B cell (primary cell): Measurements from ENCODE around the gene HPGD. TPM values are rescaled to one million over a fixed set of nuclear protein-coding genes. Genes with fewer than 3 reads are reported as not detected.

ENCODE experiments used
- ATAC-seq: fragments of 200-7000 bp; cut with Tn5 transposase; one replicate; pipeline ENCODE4 v1.10.0; 2021; ENCODE audit warnings: low read depth, mild to moderate bottlenecking, moderate number of reproducible peaks, moderate library complexity
- CTCF ChIA-PET: fragments of 350-600 bp; sonication (Branson Sonifier 250); formaldehyde crosslinking; loops from one replicate; lab custom pipeline; 2021; ENCODE audit warnings: antibody characterized with exemption, inconsistent platforms; lab: Charles Lee
- POLR2A ChIA-PET: fragments of 350-600 bp; sonication (Branson Sonifier 250); formaldehyde crosslinking; loops from one replicate; lab custom pipeline; 2021; ENCODE audit warnings: antibody characterized with exemption; lab: Charles Lee
- DNase-seq: peaks from one replicate; pipeline ENCODE4 v3.0.0; 2013
- H2AFZ ChIP-seq: 2 replicates; pipeline ENCODE4 v1.6.1; 2012; ENCODE audit warnings: mild to moderate bottlenecking, low read depth, low read length; ENCODE audit not compliant: insufficient read depth, poor library complexity, severe bottlenecking
- H3K27ac ChIP-seq, 2 donors: 1 replicate in 1 of 2; 2 replicates in 1 of 2; pipeline ENCODE4 v1.5.1; 2012 to 2013; ENCODE audit warnings: low read length in 2 of 2, mild to moderate bottlenecking in 2 of 2, moderate library complexity in 1 of 2
- H3K27me3 ChIP-seq, 4 experiments: fragments of 200-600 bp in 1 of 4; sonication (generic) in 1 of 4; replicated peaks in 1 of 4; 1 replicate in 2 of 4; 2 replicates in 2 of 4; pipeline versions ENCODE4 v1.6.1 to v1.7.0; 2013 to 2016; ENCODE audit warnings: low read length in 3 of 4, mild to moderate bottlenecking in 2 of 4, mixed read lengths in 1 of 4, moderate library complexity in 1 of 4; ENCODE audit not compliant: insufficient read depth in 4 of 4, control insufficient read depth in 3 of 4; ENCODE audit errors: control extremely low read depth in 1 of 4
- H3K36me3 ChIP-seq, 2 experiments: replicated peaks in 1 of 2; 1 replicate in 1 of 2; 2 replicates in 1 of 2; pipeline versions ENCODE4 v1.6.1 to v1.7.1; 2013; ENCODE audit warnings: low read length in 1 of 2; ENCODE audit not compliant: insufficient read depth in 2 of 2, control insufficient read depth in 1 of 2; ENCODE audit errors: control extremely low read depth in 1 of 2, extremely low read depth in 1 of 2
- H3K4me1 ChIP-seq, 2 donors: fragments of 200-600 bp in 1 of 2; sonication (generic) in 1 of 2; 1 replicate in 1 of 2; 2 replicates in 1 of 2; pipeline versions ENCODE4 v1.5.1 to v1.6.1; 2013 to 2017; ENCODE audit warnings: low read length in 2 of 2; ENCODE audit not compliant: control insufficient read depth in 2 of 2, insufficient read depth in 2 of 2
- H3K4me2 ChIP-seq: replicated peaks from 2 replicates; pipeline ENCODE3; 2012; ENCODE audit warnings: mild to moderate bottlenecking, low read depth, low read length; ENCODE audit not compliant: poor library complexity, severe bottlenecking
- H3K4me3 ChIP-seq, 5 experiments: fragments of 200-600 bp in 1 of 5; sonication (generic) in 1 of 5; 1 replicate in 3 of 5; 2 replicates in 2 of 5; pipeline versions ENCODE4 v1.5.1 to v1.7.0; 2011 to 2016; ENCODE audit warnings: low read length in 4 of 5, mild to moderate bottlenecking in 4 of 5, low read depth in 2 of 5, control low read depth in 1 of 5, moderate library complexity in 1 of 5; ENCODE audit not compliant: insufficient read depth in 1 of 5; ENCODE audit errors: control extremely low read depth in 1 of 5, extremely low read depth in 1 of 5
- H3K79me2 ChIP-seq: fragments of 200-600 bp; sonication (generic); one replicate; pipeline ENCODE4 v1.6.0; 2016; ENCODE audit warnings: low read length; ENCODE audit not compliant: control insufficient read depth, insufficient read depth
- H3K9ac ChIP-seq: fragments of 200-600 bp; sonication (generic); 2 replicates; pipeline ENCODE4 v1.6.1; 2017; ENCODE audit warnings: mild to moderate bottlenecking, low read length, moderate library complexity
- H3K9me3 ChIP-seq, 3 donors: one replicate each; pipeline versions ENCODE4 v1.6.1 to v1.7.1; 2013; ENCODE audit warnings: low read length in 2 of 3; ENCODE audit not compliant: control insufficient read depth in 2 of 3, insufficient read depth in 1 of 3; ENCODE audit errors: control extremely low read depth in 1 of 3
- H4K20me1 ChIP-seq: 2 replicates; pipeline ENCODE4 v1.6.0; 2012; ENCODE audit warnings: mild to moderate bottlenecking, low read length; ENCODE audit not compliant: insufficient read depth, control insufficient read depth, poor library complexity, severe bottlenecking
- H3K27ac Mint-ChIP-seq: one replicate; pipeline ENCODE4 v1.8.0; 2021; ENCODE audit warnings: mixed read lengths
- H3K27me3 Mint-ChIP-seq: one replicate; pipeline ENCODE4 v1.8.0; 2021; ENCODE audit warnings: mixed read lengths
- H3K4me1 Mint-ChIP-seq: one replicate; pipeline ENCODE4 v1.8.0; 2021; ENCODE audit warnings: mixed read lengths
- H3K4me3 Mint-ChIP-seq: one replicate; pipeline ENCODE4 v1.8.0; 2021; ENCODE audit warnings: mixed read lengths
- H3K9me3 Mint-ChIP-seq: one replicate; pipeline ENCODE4 v1.8.0; 2022; ENCODE audit warnings: mixed read lengths; ENCODE audit not compliant: insufficient read depth
- EZH2 ChIP-seq: IDR thresholded peaks from 2 replicates; pipeline ENCODE4 v1.6.1; 2012; ENCODE audit warnings: borderline replicate concordance, low read depth, mild to moderate bottlenecking, moderate library complexity, low read length; ENCODE audit not compliant: insufficient read depth, poor library complexity, severe bottlenecking
- WGBS: methylation state at CpG from one replicate; pipeline ENCODE4 v1.1.5; 2013; ENCODE audit warnings: missing lambda C conversion rate; ENCODE audit not compliant: insufficient coverage; 5-methylcytosine and 5-hydroxymethylcytosine counted together
- intact Hi-C: fragments of 100-400 bp; cut with micrococcal nuclease; formaldehyde crosslinking; loops from one replicate; pipeline ENCODE4 v1.10.0; 2022
- polyA plus RNA-seq: library from polyadenylated mRNA; depleted of rRNA; stranded (reverse); fragments of >200 nt; gene quantifications from 2 replicates; pipeline ENCODE4 v1.2.3, GENCODE V29; 2012
- total RNA-seq, 2 donors: library from RNA; stranded (reverse); fragments of 120-200 nt in 1 of 2; gene quantifications; 1 replicate in 1 of 2; 2 replicates in 1 of 2; pipeline versions ENCODE4 v1.2.3 to v1.2.4, GENCODE V29; 2013 to 2022
- TF ChIP-seq, protein P1 (sequence below): fragments of 200-600 bp; IDR thresholded peaks from one replicate; pipeline ENCODE4 v1.8.0; 2022; ENCODE audit warnings: antibody characterized with exemption, mild to moderate bottlenecking

Gene HPGD
- total and polyA plus RNA-seq, 2 donors (not counting 1 experiment from before 2014, with no cell fraction given): 0.67 TPM; not detected in 1

DNA sequence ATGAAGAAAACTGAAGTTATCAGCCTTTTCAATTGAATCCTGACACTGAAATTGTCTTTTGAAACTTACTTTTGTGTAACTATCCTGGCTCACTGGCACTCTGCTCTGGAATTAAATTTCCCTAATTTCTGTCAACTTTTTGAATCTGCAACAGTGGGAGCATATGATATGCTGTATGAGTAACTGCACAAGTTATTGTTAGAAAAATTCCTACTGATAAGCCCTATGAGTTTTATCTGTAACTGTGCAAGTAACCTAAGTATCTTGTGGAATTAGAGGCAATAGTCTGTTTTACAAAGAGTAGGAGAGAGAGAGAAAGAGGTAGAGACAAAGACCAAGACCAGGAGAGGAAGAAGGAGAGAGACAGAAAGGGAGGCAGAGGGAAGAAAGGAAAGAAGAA, 9.2 kb upstream of the HPGD start:
- H3K4me2 ChIP-seq: no peak overlapping the region
- H3K9me3 ChIP-seq: no peaks in the 10 kb centered on the region
- TF ChIP-seq EZH2: no peak
- TF ChIP-seq, protein P1, sequence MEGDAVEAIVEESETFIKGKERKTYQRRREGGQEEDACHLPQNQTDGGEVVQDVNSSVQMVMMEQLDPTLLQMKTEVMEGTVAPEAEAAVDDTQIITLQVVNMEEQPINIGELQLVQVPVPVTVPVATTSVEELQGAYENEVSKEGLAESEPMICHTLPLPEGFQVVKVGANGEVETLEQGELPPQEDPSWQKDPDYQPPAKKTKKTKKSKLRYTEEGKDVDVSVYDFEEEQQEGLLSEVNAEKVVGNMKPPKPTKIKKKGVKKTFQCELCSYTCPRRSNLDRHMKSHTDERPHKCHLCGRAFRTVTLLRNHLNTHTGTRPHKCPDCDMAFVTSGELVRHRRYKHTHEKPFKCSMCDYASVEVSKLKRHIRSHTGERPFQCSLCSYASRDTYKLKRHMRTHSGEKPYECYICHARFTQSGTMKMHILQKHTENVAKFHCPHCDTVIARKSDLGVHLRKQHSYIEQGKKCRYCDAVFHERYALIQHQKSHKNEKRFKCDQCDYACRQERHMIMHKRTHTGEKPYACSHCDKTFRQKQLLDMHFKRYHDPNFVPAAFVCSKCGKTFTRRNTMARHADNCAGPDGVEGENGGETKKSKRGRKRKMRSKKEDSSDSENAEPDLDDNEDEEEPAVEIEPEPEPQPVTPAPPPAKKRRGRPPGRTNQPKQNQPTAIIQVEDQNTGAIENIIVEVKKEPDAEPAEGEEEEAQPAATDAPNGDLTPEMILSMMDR: no peak
- no peak overlapping the region for H3K27ac ChIP-seq
- no peak overlapping the region for H2AFZ ChIP-seq
- ChIA-PET POLR2A (no interaction called here), CTCF (no interaction called here)
- H3K4me1 ChIP-seq: no peaks in the 10 kb centered on the region
- Mint-ChIP-seq H3K9me3 (no peaks in the 10 kb centered on the region), H3K4me1 (peaks cover 9% of the 10 kb centered on the region), H3K27ac (no peak overlapping the region), H3K4me3 (no peak overlapping the region), H3K27me3 (peaks cover 11% of the 10 kb centered on the region)
- no peak overlapping the region for H3K9ac ChIP-seq
- DNase-seq (no peak), ATAC-seq (no peak)
- intact Hi-C loops: no loop called here
- no peak overlapping the region for H3K4me3 ChIP-seq
- no peaks in the 10 kb centered on the region for H3K27me3 ChIP-seq
- H3K79me2 ChIP-seq: no peaks in the 10 kb centered on the region
- H4K20me1 ChIP-seq: no peaks in the 10 kb centered on the region
- H3K36me3 ChIP-seq: no peaks in the 10 kb centered on the region

GRCh38 chr4:174528226-174528625, 5.9 kb upstream of the HPGD start:
- H3K27me3 Mint-ChIP-seq: peaks cover 33% of the 10 kb centered on the region
- no peak overlapping the region for H3K27ac Mint-ChIP-seq
- no peaks in the 10 kb centered on the region for H4K20me1 ChIP-seq
- no peak for DNase-seq
- no peaks in the 10 kb centered on the region for H3K9me3 Mint-ChIP-seq
- peaks cover 0 to under 1% of the 10 kb centered on the region in 2 donors for H3K4me1 ChIP-seq
- POLR2A ChIA-PET: no interaction called here
- H3K4me3 Mint-ChIP-seq: no peak overlapping the region
- ATAC-seq: no peak
- H3K9ac ChIP-seq: no peak overlapping the region
- CTCF ChIA-PET: no interaction called here
- no peak overlapping the region for H2AFZ ChIP-seq
- peaks cover 0 to 1% (median 0%) of the 10 kb centered on the region in 3 donors for H3K9me3 ChIP-seq
- no peak overlapping the region for H3K4me3 ChIP-seq
- H3K27ac ChIP-seq: no peak overlapping the region
- no peak overlapping the region for H3K4me2 ChIP-seq
- no peaks in the 10 kb centered on the region for H3K79me2 ChIP-seq
- H3K36me3 ChIP-seq: no peaks in the 10 kb centered on the region
- TF ChIP-seq, protein P1: no peak
- no peak for TF ChIP-seq EZH2
- no CpG with 5 or more reads among the region's 1 CpG for WGBS
- H3K27me3 ChIP-seq: peaks cover 0 to 12% (median 7%) of the 10 kb centered on the region in 4 experiments
- intact Hi-C loops: no loop called here
- H3K4me1 Mint-ChIP-seq: peaks cover 9% of the 10 kb centered on the region
